Measurements from ENCODE around the gene ABCD1.

ABCD1 gene

GRCh38 chrX:153773741-153774575 lies 49.3 kb downstream of the ABCD1 start:
- Histone ChIP-seq H3K36me3 (ENCODE audit: insufficient read depth, low read length) (no peaks in the 10 kb centered on the region), H3K9me2 (replicated peaks; ENCODE audit: low read depth, low read length) (no peaks in the 10 kb centered on the region), H3F3A (ENCODE audit: low read depth) (no peaks in the 10 kb centered on the region), H3K4me1 (ENCODE audit: insufficient read depth, low read length, poor library complexity, severe bottlenecking) (no peaks in the 10 kb centered on the region), H3K79me2 (ENCODE audit: insufficient read depth, low read length) (no peaks in the 10 kb centered on the region), H4K20me1 (ENCODE audit: insufficient read depth, low read length, poor library complexity, severe bottlenecking) (no peaks in the 10 kb centered on the region), H3K4me2 (ENCODE audit: low read depth, low read length, poor library complexity, severe bottlenecking) (no peak overlapping the region), H2AFZ (ENCODE audit: low read length) (no peak overlapping the region), H3K4me3 (ENCODE audit: low read length, poor library complexity, severe bottlenecking) (no peak overlapping the region), H3K27me3 (ENCODE audit: insufficient read depth, low read length, poor library complexity, severe bottlenecking) (no peaks in the 10 kb centered on the region), H3K9ac (ENCODE audit: low read depth, low read length, poor library complexity, severe bottlenecking) (no peak overlapping the region), H3K9me3 (ENCODE audit: insufficient read depth, low read depth, low read length) (no peaks in the 10 kb centered on the region)
- no peak for TF ChIP-seq EZH2phosphoT487 (IDR thresholded peaks at IDR 0.05; ENCODE audit: borderline replicate concordance)
- no peak for TF ChIP-seq CTCF (conservative IDR thresholded peaks at IDR 0.05; ENCODE audit: low read length)

DNA sequence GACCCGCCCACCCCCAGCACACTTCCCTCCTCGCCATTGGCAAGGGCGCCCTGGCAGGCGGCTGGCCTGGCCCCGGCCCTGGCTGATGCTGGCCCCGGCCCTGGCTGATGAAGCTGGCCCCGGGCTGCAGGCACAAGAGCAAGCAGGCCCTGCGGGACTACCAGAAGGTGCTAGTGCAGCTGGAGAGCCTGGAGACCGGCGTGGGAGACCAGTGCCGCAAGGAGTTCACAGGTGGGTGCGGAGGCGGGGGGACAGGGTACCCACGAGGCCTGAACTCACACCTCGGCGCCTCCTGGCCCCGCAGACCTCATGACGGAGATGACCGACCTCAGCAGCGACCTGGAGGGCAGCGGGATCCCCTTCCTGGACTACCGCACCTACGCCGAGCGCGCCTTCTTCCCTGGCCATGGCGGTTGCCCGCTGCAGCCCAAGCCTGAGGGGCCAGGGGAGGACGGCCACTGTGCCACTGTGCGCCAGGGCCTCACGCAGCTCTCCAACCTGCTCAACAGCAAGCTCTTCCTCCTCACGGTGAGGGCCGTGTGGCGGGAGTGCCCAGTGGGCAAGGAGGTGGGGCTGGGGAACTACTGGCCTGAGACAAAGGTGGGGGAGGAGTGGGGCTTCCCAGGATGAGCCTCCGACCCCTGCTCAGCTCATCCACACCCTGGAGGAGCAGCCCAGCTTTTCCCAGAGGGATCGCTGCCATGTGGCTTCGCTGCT lies 50.1 kb downstream of the ABCD1 start:
- H3K36me3 ChIP-seq (ENCODE audit: insufficient read depth, low read length), result no peaks in the 10 kb centered on the region
- H3K9ac ChIP-seq (ENCODE audit: low read depth, low read length, poor library complexity, severe bottlenecking), result no peak overlapping the region
- no peaks in the 10 kb centered on the region for H3K9me2 ChIP-seq (replicated peaks; ENCODE audit: low read depth, low read length)
- TF ChIP-seq EZH2phosphoT487 (IDR thresholded peaks at IDR 0.05; ENCODE audit: borderline replicate concordance), result no peak
- no peak for TF ChIP-seq CTCF (conservative IDR thresholded peaks at IDR 0.05; ENCODE audit: low read length)
- H3F3A ChIP-seq (ENCODE audit: low read depth), result no peaks in the 10 kb centered on the region
- H3K9me3 ChIP-seq (ENCODE audit: insufficient read depth, low read depth, low read length), result no peaks in the 10 kb centered on the region
- H3K4me3 ChIP-seq (ENCODE audit: low read length, poor library complexity, severe bottlenecking), result no peak overlapping the region
- H3K27me3 ChIP-seq (ENCODE audit: insufficient read depth, low read length, poor library complexity, severe bottlenecking), result no peaks in the 10 kb centered on the region
- H4K20me1 ChIP-seq (ENCODE audit: insufficient read depth, low read length, poor library complexity, severe bottlenecking), result no peaks in the 10 kb centered on the region
- H3K4me1 ChIP-seq (ENCODE audit: insufficient read depth, low read length, poor library complexity, severe bottlenecking), result no peaks in the 10 kb centered on the region
- no peaks in the 10 kb centered on the region for H3K79me2 ChIP-seq (ENCODE audit: insufficient read depth, low read length)
- no peak overlapping the region for H3K4me2 ChIP-seq (ENCODE audit: low read depth, low read length, poor library complexity, severe bottlenecking)
- H2AFZ ChIP-seq (ENCODE audit: low read length), result no peak overlapping the region

- Histone ChIP-seq H3K4me3 (ENCODE audit: low read length, poor library complexity, severe bottlenecking) (no peak overlapping the region), H4K20me1 (ENCODE audit: insufficient read depth, low read length, poor library complexity, severe bottlenecking) (no peaks in the 10 kb centered on the region), H3K9ac (ENCODE audit: low read depth, low read length, poor library complexity, severe bottlenecking) (no peak overlapping the region), H3K79me2 (ENCODE audit: insufficient read depth, low read length) (no peaks in the 10 kb centered on the region), H3K27me3 (ENCODE audit: insufficient read depth, low read length, poor library complexity, severe bottlenecking) (no peaks in the 10 kb centered on the region), H3K9me2 (replicated peaks; ENCODE audit: low read depth, low read length) (no peaks in the 10 kb centered on the region), H3K4me2 (ENCODE audit: low read depth, low read length, poor library complexity, severe bottlenecking) (no peak overlapping the region), H2AFZ (ENCODE audit: low read length) (no peak overlapping the region), H3K36me3 (ENCODE audit: insufficient read depth, low read length) (no peaks in the 10 kb centered on the region), H3K4me1 (ENCODE audit: insufficient read depth, low read length, poor library complexity, severe bottlenecking) (no peaks in the 10 kb centered on the region), H3F3A (ENCODE audit: low read depth) (no peaks in the 10 kb centered on the region), H3K9me3 (ENCODE audit: insufficient read depth, low read depth, low read length) (no peaks in the 10 kb centered on the region)
- no peak for TF ChIP-seq EZH2phosphoT487 (IDR thresholded peaks at IDR 0.05; ENCODE audit: borderline replicate concordance)
- TF ChIP-seq CTCF (conservative IDR thresholded peaks at IDR 0.05; ENCODE audit: low read length), result no peak
Measured at GRCh38 chrX:153775293-153776119, 50.9 kb downstream of the ABCD1 start.
